B cell (primary cell): ENCODE data around the gene LALBA.

Experiments used
- EZH2 ChIP-seq: IDR thresholded peaks from 2 replicates; pipeline ENCODE4 v1.6.1; 2012; ENCODE audit warnings: borderline replicate concordance, low read depth, mild to moderate bottlenecking, moderate library complexity, low read length; ENCODE audit not compliant: insufficient read depth, poor library complexity, severe bottlenecking
- TF ChIP-seq, protein P1 (sequence below): fragments of 200-600 bp; IDR thresholded peaks from one replicate; pipeline ENCODE4 v1.8.0; 2022; ENCODE audit warnings: antibody characterized with exemption, mild to moderate bottlenecking

DNA sequence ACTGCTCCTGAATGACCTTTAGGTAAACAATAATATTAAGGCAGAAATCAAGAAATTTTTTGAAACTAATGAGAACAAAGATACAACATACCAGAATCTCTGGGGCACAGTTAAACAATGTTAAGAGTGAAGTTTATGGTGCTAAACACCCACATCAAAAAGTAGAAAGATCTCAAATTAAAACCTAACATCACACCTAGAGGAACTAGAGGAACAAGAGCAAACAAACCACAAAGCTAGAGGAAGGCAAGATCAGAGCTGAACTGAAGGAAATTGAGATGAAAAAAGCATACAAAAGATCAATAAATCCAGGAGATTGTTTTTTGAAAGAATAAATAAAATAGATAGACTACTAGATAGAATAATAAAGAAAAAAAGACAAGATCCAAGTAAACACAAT is 37.2 kb downstream of the LALBA start:
- TF ChIP-seq, protein P1, sequence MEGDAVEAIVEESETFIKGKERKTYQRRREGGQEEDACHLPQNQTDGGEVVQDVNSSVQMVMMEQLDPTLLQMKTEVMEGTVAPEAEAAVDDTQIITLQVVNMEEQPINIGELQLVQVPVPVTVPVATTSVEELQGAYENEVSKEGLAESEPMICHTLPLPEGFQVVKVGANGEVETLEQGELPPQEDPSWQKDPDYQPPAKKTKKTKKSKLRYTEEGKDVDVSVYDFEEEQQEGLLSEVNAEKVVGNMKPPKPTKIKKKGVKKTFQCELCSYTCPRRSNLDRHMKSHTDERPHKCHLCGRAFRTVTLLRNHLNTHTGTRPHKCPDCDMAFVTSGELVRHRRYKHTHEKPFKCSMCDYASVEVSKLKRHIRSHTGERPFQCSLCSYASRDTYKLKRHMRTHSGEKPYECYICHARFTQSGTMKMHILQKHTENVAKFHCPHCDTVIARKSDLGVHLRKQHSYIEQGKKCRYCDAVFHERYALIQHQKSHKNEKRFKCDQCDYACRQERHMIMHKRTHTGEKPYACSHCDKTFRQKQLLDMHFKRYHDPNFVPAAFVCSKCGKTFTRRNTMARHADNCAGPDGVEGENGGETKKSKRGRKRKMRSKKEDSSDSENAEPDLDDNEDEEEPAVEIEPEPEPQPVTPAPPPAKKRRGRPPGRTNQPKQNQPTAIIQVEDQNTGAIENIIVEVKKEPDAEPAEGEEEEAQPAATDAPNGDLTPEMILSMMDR = no peak
- TF ChIP-seq EZH2 = no peak
